Measurements from ENCODE around the gene NFKBIL1. TPM values are rescaled to one million over a fixed set of nuclear protein-coding genes. Genes with fewer than 3 reads are reported as not detected.
A peak's percentile ranks its signal among the peaks of the same experiment; 100 is the strongest.

The NFKBIL1 gene
- total and polyA plus RNA-seq, 2 experiments from 2014 or later: 9.6 to 12.3 TPM

DNA sequence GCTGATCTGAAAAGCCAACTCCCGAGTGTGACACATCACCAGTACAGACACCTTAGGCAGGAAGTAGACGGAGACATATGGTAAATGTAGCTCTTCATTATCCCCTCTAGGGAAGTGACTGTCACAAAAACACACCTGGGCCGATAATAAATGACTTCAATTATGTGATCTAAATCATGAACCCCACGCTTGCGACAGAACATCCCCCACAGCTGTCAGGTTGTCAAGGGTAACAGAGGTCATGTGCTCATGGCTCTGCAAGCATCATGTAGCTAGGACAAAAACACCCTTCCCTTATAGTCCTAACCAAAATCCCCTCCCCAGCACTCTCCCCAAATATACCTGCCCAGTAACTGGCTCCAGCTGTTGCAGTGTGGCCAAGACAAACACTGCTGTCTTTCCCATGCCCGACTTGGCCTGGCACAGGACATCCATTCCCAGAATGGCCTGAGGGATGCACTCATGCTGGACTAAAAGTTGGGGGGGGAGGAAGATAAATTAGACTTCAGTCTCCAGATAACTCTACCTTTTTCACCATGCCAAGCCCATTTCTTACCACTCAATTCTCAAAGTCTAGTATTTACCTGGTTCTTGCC, 8.5 kb upstream of the NFKBIL1 start:
- no peak for TF ChIP-seq ZNF114 (CRISPR knock-in tag; IDR thresholded peaks at IDR 0.05)
- TF ChIP-seq, protein P1, sequence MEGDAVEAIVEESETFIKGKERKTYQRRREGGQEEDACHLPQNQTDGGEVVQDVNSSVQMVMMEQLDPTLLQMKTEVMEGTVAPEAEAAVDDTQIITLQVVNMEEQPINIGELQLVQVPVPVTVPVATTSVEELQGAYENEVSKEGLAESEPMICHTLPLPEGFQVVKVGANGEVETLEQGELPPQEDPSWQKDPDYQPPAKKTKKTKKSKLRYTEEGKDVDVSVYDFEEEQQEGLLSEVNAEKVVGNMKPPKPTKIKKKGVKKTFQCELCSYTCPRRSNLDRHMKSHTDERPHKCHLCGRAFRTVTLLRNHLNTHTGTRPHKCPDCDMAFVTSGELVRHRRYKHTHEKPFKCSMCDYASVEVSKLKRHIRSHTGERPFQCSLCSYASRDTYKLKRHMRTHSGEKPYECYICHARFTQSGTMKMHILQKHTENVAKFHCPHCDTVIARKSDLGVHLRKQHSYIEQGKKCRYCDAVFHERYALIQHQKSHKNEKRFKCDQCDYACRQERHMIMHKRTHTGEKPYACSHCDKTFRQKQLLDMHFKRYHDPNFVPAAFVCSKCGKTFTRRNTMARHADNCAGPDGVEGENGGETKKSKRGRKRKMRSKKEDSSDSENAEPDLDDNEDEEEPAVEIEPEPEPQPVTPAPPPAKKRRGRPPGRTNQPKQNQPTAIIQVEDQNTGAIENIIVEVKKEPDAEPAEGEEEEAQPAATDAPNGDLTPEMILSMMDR (conservative IDR thresholded peaks at IDR 0.05; ENCODE audit: low read depth in 2 of 2): no peak
- TF ChIP-seq, protein P2, sequence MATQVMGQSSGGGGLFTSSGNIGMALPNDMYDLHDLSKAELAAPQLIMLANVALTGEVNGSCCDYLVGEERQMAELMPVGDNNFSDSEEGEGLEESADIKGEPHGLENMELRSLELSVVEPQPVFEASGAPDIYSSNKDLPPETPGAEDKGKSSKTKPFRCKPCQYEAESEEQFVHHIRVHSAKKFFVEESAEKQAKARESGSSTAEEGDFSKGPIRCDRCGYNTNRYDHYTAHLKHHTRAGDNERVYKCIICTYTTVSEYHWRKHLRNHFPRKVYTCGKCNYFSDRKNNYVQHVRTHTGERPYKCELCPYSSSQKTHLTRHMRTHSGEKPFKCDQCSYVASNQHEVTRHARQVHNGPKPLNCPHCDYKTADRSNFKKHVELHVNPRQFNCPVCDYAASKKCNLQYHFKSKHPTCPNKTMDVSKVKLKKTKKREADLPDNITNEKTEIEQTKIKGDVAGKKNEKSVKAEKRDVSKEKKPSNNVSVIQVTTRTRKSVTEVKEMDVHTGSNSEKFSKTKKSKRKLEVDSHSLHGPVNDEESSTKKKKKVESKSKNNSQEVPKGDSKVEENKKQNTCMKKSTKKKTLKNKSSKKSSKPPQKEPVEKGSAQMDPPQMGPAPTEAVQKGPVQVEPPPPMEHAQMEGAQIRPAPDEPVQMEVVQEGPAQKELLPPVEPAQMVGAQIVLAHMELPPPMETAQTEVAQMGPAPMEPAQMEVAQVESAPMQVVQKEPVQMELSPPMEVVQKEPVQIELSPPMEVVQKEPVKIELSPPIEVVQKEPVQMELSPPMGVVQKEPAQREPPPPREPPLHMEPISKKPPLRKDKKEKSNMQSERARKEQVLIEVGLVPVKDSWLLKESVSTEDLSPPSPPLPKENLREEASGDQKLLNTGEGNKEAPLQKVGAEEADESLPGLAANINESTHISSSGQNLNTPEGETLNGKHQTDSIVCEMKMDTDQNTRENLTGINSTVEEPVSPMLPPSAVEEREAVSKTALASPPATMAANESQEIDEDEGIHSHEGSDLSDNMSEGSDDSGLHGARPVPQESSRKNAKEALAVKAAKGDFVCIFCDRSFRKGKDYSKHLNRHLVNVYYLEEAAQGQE (IDR thresholded peaks at IDR 0.05; ENCODE audit: unreplicated experiment): no peak
- no peak for TF ChIP-seq CREB1 (CRISPR knock-in tag; IDR thresholded peaks at IDR 0.05; ENCODE audit: low read depth)
- no peak for TF ChIP-seq POLR2AphosphoS5 (IDR thresholded peaks at IDR 0.05; ENCODE audit: low read depth)
- TF ChIP-seq JUNB (IDR thresholded peaks at IDR 0.05; ENCODE audit: unreplicated experiment): no peak
- TF ChIP-seq, protein P3, sequence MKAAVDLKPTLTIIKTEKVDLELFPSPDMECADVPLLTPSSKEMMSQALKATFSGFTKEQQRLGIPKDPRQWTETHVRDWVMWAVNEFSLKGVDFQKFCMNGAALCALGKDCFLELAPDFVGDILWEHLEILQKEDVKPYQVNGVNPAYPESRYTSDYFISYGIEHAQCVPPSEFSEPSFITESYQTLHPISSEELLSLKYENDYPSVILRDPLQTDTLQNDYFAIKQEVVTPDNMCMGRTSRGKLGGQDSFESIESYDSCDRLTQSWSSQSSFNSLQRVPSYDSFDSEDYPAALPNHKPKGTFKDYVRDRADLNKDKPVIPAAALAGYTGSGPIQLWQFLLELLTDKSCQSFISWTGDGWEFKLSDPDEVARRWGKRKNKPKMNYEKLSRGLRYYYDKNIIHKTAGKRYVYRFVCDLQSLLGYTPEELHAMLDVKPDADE (IDR thresholded peaks at IDR 0.05): no peak
- no peak for TF ChIP-seq NANOG (IDR thresholded peaks at IDR 0.05; ENCODE audit: borderline replicate concordance)
- no peak for TF ChIP-seq EZH2phosphoT487 (IDR thresholded peaks at IDR 0.05; ENCODE audit: unreplicated experiment)
- no peak for TF ChIP-seq STAT1 (IDR thresholded peaks at IDR 0.05; ENCODE audit: unreplicated experiment)
- no peak for TF ChIP-seq EZH2 (IDR thresholded peaks at IDR 0.05; ENCODE audit: low read depth, unreplicated experiment)
- TF ChIP-seq ZNF331 (CRISPR knock-in tag; IDR thresholded peaks at IDR 0.05; ENCODE audit: low read depth): no peak
- TF ChIP-seq, protein P4, sequence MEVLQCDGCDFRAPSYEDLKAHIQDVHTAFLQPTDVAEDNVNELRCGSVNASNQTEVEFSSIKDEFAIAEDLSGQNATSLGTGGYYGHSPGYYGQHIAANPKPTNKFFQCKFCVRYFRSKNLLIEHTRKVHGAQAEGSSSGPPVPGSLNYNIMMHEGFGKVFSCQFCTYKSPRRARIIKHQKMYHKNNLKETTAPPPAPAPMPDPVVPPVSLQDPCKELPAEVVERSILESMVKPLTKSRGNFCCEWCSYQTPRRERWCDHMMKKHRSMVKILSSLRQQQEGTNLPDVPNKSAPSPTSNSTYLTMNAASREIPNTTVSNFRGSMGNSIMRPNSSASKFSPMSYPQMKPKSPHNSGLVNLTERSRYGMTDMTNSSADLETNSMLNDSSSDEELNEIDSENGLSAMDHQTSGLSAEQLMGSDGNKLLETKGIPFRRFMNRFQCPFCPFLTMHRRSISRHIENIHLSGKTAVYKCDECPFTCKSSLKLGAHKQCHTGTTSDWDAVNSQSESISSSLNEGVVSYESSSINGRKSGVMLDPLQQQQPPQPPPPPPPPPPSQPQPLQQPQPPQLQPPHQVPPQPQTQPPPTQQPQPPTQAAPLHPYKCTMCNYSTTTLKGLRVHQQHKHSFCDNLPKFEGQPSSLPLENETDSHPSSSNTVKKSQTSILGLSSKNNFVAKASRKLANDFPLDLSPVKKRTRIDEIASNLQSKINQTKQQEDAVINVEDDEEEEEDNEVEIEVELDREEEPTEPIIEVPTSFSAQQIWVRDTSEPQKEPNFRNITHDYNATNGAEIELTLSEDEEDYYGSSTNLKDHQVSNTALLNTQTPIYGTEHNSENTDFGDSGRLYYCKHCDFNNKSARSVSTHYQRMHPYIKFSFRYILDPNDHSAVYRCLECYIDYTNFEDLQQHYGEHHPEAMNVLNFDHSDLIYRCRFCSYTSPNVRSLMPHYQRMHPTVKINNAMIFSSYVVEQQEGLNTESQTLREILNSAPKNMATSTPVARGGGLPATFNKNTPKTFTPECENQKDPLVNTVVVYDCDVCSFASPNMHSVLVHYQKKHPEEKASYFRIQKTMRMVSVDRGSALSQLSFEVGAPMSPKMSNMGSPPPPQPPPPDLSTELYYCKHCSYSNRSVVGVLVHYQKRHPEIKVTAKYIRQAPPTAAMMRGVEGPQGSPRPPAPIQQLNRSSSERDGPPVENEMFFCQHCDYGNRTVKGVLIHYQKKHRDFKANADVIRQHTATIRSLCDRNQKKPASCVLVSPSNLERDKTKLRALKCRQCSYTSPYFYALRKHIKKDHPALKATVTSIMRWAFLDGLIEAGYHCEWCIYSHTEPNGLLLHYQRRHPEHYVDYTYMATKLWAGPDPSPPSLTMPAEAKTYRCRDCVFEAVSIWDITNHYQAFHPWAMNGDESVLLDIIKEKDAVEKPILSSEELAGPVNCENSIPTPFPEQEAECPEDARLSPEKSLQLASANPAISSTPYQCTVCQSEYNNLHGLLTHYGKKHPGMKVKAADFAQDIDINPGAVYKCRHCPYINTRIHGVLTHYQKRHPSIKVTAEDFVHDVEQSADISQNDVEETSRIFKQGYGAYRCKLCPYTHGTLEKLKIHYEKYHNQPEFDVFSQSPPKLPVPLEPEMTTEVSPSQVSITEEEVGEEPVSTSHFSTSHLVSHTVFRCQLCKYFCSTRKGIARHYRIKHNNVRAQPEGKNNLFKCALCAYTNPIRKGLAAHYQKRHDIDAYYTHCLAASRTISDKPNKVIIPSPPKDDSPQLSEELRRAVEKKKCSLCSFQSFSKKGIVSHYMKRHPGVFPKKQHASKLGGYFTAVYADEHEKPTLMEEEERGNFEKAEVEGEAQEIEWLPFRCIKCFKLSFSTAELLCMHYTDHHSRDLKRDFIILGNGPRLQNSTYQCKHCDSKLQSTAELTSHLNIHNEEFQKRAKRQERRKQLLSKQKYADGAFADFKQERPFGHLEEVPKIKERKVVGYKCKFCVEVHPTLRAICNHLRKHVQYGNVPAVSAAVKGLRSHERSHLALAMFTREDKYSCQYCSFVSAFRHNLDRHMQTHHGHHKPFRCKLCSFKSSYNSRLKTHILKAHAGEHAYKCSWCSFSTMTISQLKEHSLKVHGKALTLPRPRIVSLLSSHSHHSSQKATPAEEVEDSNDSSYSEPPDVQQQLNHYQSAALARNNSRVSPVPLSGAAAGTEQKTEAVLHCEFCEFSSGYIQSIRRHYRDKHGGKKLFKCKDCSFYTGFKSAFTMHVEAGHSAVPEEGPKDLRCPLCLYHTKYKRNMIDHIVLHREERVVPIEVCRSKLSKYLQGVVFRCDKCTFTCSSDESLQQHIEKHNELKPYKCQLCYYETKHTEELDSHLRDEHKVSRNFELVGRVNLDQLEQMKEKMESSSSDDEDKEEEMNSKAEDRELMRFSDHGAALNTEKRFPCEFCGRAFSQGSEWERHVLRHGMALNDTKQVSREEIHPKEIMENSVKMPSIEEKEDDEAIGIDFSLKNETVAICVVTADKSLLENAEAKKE (CRISPR knock-in tag; IDR thresholded peaks at IDR 0.05): no peak
- Histone ChIP-seq H3K9me2 (ENCODE audit: insufficient read depth) (no peaks in the 10 kb centered on the region), H3K27ac (ENCODE audit: low read depth) (no peak overlapping the region), H4K20me1 (replicated peaks; ENCODE audit: insufficient read depth) (peaks cover 68% of the 10 kb centered on the region), H3K36me3 (ENCODE audit: insufficient read depth) (peaks cover 65% of the 10 kb centered on the region), H3K27me3 (ENCODE audit: insufficient read depth) (no peaks in the 10 kb centered on the region), H3F3A (replicated peaks; ENCODE audit: low read depth) (peaks cover 50% of the 10 kb centered on the region), H3K4me3 (peak overlapping the region; percentile 80; the same call in 1 of the 2 replicates), H3K4me2 (peak overlapping the region; percentile 94), H3K4me1 (ENCODE audit: insufficient read depth) (peaks cover 22% of the 10 kb centered on the region), H2AFZ (no peak overlapping the region), H3K79me2 (replicated peaks; ENCODE audit: insufficient read depth) (peaks cover 85% of the 10 kb centered on the region)
- no peak for ATAC-seq
- no peaks in the 10 kb centered on the region; the same call in 2 of the 3 replicates for H3K9me3 Mint-ChIP-seq
- H3K27me3 Mint-ChIP-seq (ENCODE audit: insufficient read depth, low read depth, poor library complexity): peaks cover 22% of the 10 kb centered on the region
- peak overlapping the region; percentile 46; the same call in 1 of the 2 replicates for H3K27ac Mint-ChIP-seq
- H3K4me3 Mint-ChIP-seq: peak overlapping the region; percentile 98
- H3K4me1 Mint-ChIP-seq: peaks cover 43% of the 10 kb centered on the region
- DNase-seq (ENCODE audit: low spot score): no peak
- H3K36me3 Mint-ChIP-seq (ENCODE audit: low read depth): peaks cover 78% of the 10 kb centered on the region
